GM18505 (cell line): ENCODE data around the gene CHFR.
A peak's percentile ranks its signal among the peaks of the same experiment; 100 is the strongest.
"Not testable (repeated sequence)": the region's sequence is repeated elsewhere in the genome, so short reads cannot be mapped to it uniquely, and the experiment has no call there.

Experiments used
- ATAC-seq: cut with Tn5 transposase; IDR thresholded peaks from one replicate; pipeline ENCODE4 v1.9.1; 2021; ENCODE audit not compliant: unreplicated experiment
- POLR2A ChIP-seq: IDR thresholded peaks from 4 replicates; pipeline ENCODE4 v1.6.1; 2011; ENCODE audit warnings: borderline replicate concordance; ENCODE audit not compliant: insufficient read depth, insufficient read length; ENCODE audit errors: extremely low read depth

Gene CHFR

GRCh38 chr12:132840536-132840935 is 46.9 kb downstream of the CHFR start:
- no peak for ATAC-seq
- no peak for TF ChIP-seq POLR2A

GRCh38 chr12:132839558-132840235 is 47.7 kb downstream of the CHFR start:
- no peak for ATAC-seq
- no peak for TF ChIP-seq POLR2A

GRCh38 chr12:132838410-132839080 is 48.9 kb downstream of the CHFR start:
- ATAC-seq = no peak

GRCh38 chr12:132837693-132838409 is 49.6 kb downstream of the CHFR start:
- TF ChIP-seq POLR2A = no peak
- ATAC-seq = no peak

More at GRCh38 chr12:132838410-132839080, 48.9 kb downstream of the CHFR start:
- TF ChIP-seq POLR2A = no peak

- ATAC-seq = no peak
- TF ChIP-seq POLR2A = no peak
Observed at GRCh38 chr12:132836795-132837331, 50.5 kb downstream of the CHFR start.

GRCh38 chr12:132836230-132836629 is 51.2 kb downstream of the CHFR start:
- ATAC-seq = not testable (repeated sequence)

GRCh38 chr12:132835076-132836025 is 52.1 kb downstream of the CHFR start:
- no peak for ATAC-seq
- no peak for TF ChIP-seq POLR2A

- no peak for ATAC-seq
- no peak for TF ChIP-seq POLR2A
Observed at GRCh38 chr12:132834181-132834711, 53.2 kb downstream of the CHFR start.

- no peak for TF ChIP-seq POLR2A
- no peak for ATAC-seq
Observed at GRCh38 chr12:132833341-132833740, 54.1 kb downstream of the CHFR start.

GRCh38 chr12:132831771-132832170 is 55.6 kb downstream of the CHFR start:
- ATAC-seq = no peak
- TF ChIP-seq POLR2A = no peak

GRCh38 chr12:132828706-132829534 is 58.5 kb downstream of the CHFR start, which contains the start of gene GOLGA3:
Gene GOLGA3 (minus strand): TSS chr12:132828869. CDS start chr12:132822128, 6,741 bp downstream.
- ATAC-seq = peak; percentile 88

More at GRCh38 chr12:132828706-132829534, 58.5 kb downstream of the CHFR start, which contains the start of gene GOLGA3:
- peak; percentile 85 for TF ChIP-seq POLR2A
